NCI-H2196 (cell line): ENCODE measurements around the gene SPINK1.
"Not testable (repeated sequence)": the region's sequence is repeated elsewhere in the genome, so short reads cannot be mapped to it uniquely, and the experiment has no call there.

Experiments used
- DNase-seq: peaks from one replicate; lab custom pipeline; 2025; ENCODE audit not compliant: unreplicated experiment; lab: John Stamatoyannopoulos, UW

Gene SPINK1

GRCh38 chr5:147809830-147810666 lies 21.4 kb downstream of the SPINK1 start:
- no peak for DNase-seq

- DNase-seq: no peak
These were observed 26.4 kb downstream of the SPINK1 start for GRCh38 chr5:147805030-147805454.

- no peak for DNase-seq
These were observed 27.1 kb downstream of the SPINK1 start for GRCh38 chr5:147804334-147804733.

- DNase-seq: no peak
These were observed 27.5 kb downstream of the SPINK1 start for GRCh38 chr5:147803926-147804325.

GRCh38 chr5:147803161-147803560 lies 28.3 kb downstream of the SPINK1 start:
- DNase-seq: not testable (repeated sequence)

GRCh38 chr5:147801461-147801860 lies 30.0 kb downstream of the SPINK1 start:
- no peak for DNase-seq

GRCh38 chr5:147800491-147800890 lies 31.0 kb downstream of the SPINK1 start:
- no peak for DNase-seq

GRCh38 chr5:147796556-147797308 lies 34.7 kb downstream of the SPINK1 start:
- no peak for DNase-seq

- DNase-seq: no peak
These were observed 40.3 kb downstream of the SPINK1 start for GRCh38 chr5:147791181-147791580.

- DNase-seq: no peak
These were observed 41.7 kb downstream of the SPINK1 start for GRCh38 chr5:147789820-147790219.

- no peak for DNase-seq
These were observed 43.4 kb downstream of the SPINK1 start for GRCh38 chr5:147788023-147788422.

- no peak for DNase-seq
These were observed 45.3 kb downstream of the SPINK1 start for GRCh38 chr5:147786142-147786541.

GRCh38 chr5:147784146-147784987 lies 47.1 kb downstream of the SPINK1 start:
- no peak for DNase-seq

GRCh38 chr5:147782110-147783028 lies 49.1 kb downstream of the SPINK1 start, which contains the start of gene JAKMIP2:
JAKMIP2 (minus strand) TSS chr5:147782728; CDS start chr5:147671806, 110,922 bp downstream.
- peak; percentile 95 for DNase-seq

- no peak for DNase-seq
These were observed 50.4 kb downstream of the SPINK1 start for GRCh38 chr5:147780924-147781573.

- DNase-seq: no peak
These were observed 51.8 kb downstream of the SPINK1 start for GRCh38 chr5:147779694-147780093.

- DNase-seq: no peak
These were observed 54.5 kb downstream of the SPINK1 start for GRCh38 chr5:147776989-147777388.
